Left kidney (tissue), 2 donors: Measurements from ENCODE around the gene CFAP46. TPM values are rescaled to one million over a fixed set of nuclear protein-coding genes. Genes with fewer than 3 reads are reported as not detected.
"Not testable (repeated sequence)": the region's sequence is repeated elsewhere in the genome, so short reads cannot be mapped to it uniquely, and the experiment has no call there.

Experiments used
- DNase-seq: peaks from one replicate; pipeline ENCODE4 v3.0.0-alpha.2; 2013
- polyA plus RNA-seq: library from polyadenylated mRNA; unstranded; fragments of 120-200 nt; gene quantifications from one replicate; pipeline ENCODE4 v1.2.1, GENCODE V29; 2013; ENCODE audit not compliant: insufficient read length

The CFAP46 gene
- polyA plus RNA-seq, 1 donor = 7.4 TPM

- no peak for DNase-seq
Measured at GRCh38 chr10:132980426-132981172, 38.2 kb upstream of the CFAP46 start.

- no peak for DNase-seq
Measured at GRCh38 chr10:132979491-132980425, 37.4 kb upstream of the CFAP46 start.

- DNase-seq = no peak
Measured at GRCh38 chr10:132978542-132978941, 36.2 kb upstream of the CFAP46 start.

GRCh38 chr10:132977807-132978206, 35.4 kb upstream of the CFAP46 start:
- no peak for DNase-seq

DNA sequence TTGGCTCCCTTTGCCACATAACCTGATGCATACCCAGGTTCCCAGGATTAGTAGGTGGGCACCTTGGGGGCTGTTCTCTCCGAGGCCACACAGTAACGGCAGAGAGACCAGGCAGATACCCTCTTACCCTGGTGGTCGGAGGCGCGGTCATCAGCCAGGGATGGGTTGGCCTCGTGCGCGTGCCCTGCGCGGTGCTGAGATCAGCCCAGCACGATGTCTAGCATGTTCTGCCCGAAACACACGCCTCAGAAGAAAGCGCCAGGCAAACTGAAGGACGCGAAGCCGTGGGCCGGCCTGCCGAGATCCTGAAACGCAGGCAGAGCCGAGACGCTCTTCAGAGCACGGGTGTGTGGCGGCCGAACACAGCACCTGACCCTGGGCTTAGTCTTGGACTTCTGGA, 34.7 kb upstream of the CFAP46 start:
- no peak for DNase-seq

- no peak for DNase-seq
Measured at GRCh38 chr10:132975831-132976682, 33.7 kb upstream of the CFAP46 start.

DNA sequence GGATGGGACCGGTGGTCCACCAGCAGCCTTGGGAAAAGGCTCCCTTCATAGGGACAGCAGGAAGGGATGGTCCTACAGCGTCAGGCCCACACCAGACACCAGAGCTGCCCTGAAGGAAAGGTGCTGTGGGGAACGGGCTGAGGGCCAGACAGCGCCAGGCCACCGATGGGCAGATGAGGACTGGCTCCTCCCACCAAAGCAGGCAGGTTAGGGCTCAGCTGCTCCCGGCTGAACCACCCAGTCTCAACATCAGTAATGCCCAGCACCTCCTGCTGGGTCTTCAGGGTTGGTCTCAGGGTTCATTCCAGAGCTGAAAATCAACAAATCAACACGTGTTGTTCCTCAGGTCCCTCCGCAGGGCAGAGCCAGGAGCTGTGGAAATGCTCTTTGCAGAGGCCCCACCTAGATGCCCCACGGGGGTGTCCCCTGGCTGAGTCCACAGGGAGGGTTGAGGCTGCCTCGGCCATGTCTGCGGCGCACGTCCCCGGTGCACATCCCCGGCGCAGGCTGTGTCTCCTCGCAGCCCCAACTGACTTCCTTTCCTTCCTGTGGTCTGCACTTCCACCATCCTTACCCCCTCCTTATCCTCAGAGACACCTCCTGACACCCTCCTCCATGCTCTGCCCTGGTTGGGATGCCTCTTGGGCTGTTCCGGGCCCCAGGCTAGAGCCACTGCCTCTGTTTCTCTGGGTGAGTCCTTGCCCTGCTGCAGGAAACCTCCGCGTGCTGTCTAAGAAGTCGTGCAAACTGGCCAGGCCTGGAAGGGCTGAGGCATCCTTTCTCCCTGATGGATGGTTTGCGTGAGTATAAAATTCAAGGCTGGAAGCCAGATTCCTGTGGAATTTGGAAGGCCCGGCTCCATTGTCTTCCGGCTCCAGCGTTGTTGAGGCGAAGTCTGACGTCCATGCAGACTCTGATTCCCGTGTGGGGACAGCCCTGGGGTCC, 32.8 kb upstream of the CFAP46 start:
- no peak for DNase-seq

DNA sequence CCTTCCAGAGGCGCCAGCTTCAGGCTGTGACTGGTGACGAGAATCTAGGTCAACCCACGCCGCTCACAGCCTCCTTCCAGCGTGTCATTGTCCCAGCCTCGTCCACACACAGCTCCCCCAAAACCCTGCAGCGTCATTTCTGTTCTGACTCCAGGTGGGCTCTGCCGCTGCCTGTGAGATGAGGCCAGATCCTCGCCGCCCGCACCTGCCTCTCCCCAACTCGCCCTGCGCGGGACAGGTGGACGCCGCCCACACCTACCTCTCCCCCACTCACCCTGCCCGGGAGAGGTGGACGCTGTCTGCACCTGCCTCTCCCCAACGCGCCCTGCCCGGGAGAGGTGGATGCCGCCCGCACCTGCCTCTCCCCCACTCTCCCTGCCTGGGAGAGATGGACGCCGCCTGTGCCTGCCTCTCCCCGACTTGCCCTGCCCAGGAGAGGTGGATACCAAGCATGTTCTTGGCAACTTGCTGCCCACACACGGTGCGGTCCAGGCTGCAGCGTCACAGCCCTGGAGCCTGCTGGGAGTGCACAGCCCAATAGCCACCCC, 32.0 kb upstream of the CFAP46 start:
- DNase-seq = no peak

DNA sequence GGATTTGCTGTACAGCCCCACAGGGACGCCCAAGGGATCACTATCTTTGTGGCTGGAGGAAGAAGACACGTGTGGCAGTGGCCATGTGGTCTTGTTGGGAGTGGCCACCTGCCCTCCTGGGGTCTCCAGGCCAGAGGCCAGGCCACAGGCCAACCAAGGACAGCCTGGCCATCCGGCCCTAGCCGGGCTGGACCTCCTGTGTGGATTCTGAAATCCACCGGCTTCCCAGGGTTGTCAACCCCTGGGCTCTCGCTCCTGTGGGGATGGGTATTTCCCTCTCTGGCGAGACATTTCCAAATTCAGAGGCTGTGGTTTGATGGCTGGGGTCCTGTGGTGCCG, 31.5 kb upstream of the CFAP46 start:
- DNase-seq = no peak

GRCh38 chr10:132972986-132973902, 30.9 kb upstream of the CFAP46 start:
- DNase-seq = no peak

DNA sequence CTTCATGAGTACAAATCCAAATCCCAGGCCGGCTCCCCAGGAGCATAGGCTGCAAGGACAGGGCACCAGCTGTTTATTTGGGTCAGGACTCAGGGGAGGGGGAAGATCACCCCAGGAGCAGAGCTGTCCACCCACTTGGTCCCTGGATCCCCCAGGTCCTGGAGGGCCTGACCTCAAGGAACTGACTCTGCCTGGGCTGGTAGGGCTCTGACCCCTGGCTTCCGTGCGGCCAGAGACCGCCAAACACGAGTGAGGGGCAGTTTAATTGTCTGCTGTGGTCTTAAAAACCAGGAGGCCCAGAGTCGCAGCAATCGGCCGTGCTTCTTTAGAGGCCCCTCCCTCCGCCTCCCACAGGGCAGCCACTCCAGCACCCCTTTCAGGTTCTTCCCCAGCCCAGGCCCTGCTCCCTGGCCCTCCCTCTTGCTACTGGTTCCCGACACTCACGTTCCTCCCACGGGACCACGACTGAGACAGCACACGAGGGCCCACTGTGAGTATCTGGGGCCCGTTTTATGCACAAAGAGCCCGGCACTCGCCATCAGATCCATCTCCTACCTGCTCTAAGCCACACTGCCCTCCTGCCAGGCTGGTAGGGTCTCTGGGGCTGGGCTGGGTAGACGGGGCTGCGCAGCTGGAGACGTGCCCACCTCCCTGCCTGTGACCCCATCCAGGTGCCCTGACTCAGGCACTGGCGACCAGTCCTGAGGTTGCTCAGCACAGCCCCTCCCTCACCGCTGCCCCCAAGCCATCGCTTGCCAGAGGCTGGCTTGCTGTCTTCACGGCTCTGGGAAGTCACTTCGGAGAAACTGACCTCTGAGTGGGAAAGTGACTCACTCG, 30.0 kb upstream of the CFAP46 start:
- DNase-seq = no peak

DNA sequence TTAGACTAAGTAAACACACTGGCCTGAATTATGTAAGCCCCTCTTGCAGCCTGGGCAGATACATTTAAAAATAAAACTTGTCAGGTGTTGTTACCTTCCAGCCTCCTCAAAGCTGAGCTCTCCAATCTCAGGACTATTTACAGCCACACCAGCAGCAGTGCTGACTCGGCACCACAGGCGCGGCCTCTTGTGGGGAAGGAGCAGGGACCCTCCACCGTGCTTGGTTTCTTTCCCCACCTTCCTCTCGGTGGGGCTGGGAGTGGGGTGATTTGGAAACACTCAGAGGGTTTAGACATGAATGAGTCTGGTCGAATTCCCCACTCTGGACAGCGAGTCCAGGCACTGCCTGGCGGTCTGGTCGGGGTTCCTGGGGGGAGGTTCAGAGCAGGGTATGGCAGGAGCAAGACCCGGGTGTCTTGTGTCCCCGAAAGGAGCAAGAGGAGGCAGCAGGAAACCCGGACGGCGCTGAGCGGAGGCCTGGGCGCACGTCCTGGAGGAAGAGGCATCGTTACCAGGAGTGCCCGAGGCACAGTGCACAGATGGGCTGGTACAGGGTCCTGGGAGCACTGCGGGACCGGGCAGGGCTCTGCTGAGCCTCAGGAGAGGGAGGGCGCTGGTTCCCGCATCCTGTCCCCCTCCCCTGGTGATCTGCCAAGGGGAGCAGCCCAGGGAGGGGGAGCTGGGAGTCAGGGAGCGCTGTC, 29.2 kb upstream of the CFAP46 start:
- DNase-seq = no peak

DNA sequence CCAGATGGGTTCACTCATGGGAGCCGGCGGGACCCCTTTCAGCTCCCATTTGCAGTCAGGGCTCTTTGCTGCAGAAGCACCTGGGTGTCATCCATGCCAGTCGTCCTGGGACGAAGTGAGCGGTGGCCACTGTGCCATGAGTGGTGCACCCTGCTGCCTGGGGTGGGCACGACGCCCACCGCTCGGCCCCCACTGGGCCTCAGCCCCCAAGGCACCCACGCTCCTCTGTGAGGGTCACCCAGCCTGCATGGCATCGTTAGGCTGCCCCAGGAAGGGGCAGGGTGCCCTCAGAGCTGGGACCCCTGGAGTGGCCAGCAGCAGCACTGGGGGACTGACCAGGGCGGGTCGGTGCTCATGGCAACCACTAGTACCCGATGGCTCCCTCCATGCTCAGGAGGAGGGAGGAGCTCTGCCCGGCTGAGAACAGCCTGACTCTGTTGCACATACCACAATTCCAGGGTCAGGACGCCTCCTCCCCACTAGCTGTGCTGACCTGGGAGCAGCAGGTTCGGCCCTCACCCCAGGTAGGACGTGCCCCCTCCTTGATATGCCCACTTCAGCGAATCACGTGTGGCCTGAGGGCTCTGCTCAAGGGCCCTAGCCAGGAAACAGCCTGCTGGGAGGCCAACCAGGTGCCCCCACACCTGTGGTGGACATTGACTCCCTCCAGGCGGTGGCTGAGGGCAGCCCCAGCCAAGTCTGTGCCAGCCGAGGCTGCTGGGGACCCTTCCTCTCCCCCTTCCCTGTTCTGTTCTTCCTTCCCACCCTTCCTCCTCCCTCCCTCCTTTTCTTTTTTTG, 28.5 kb upstream of the CFAP46 start:
- DNase-seq = no peak

GRCh38 chr10:132967540-132967939, 25.2 kb upstream of the CFAP46 start:
- DNase-seq = no peak

DNA sequence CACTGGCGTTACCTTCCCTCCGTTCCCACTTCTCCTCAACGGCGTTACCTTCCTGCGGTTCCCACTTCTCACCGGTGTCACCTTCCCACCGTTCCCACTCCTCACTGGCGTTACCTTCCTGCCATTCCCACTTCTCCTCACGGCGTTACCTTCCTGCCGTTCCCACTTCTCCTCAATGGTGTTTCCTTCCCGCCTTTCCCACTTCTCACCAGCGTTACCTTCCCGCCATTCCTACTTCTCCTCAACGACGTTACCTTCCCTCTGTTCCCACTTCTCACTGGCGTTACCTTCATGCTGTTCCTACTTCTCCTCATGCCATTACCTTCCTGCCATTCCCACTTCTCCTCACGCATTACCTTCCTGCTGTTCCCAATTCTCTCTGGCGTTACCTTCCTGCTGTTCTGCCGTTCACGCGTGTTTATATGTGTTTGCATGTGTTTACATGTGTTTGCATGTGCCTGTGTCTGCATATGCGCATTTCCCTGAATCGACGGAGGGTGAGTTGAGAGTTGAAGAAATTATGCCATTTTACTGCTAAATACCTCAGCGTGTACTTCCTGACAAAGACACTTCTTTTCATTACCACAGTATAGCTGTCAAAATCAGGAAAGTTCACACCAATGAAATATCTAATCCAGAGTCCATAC, 23.2 kb upstream of the CFAP46 start:
- DNase-seq = no peak

- DNase-seq = not testable (repeated sequence)
Measured at GRCh38 chr10:132964707-132965410, 22.5 kb upstream of the CFAP46 start.
